Mammary epithelial cell (primary cell): ENCODE data around the gene REV1.

Experiments used
- CTCF ChIP-seq, 2 donors: IDR thresholded peaks in 1 of 2; conservative IDR thresholded peaks in 1 of 2; 2 replicates each; pipeline ENCODE4 v1.5.1; 2011 to 2012; ENCODE audit warnings: inconsistent platforms in 2 of 2, low read length in 2 of 2, mild to moderate bottlenecking in 2 of 2, control low read depth in 1 of 2, low read depth in 1 of 2; ENCODE audit not compliant: insufficient read depth in 1 of 2; ENCODE audit errors: extremely low read depth in 1 of 2
- EZH2 ChIP-seq: IDR thresholded peaks from 2 replicates; pipeline ENCODE4 v1.6.1; 2012; ENCODE audit warnings: low read length, inconsistent platforms, borderline replicate concordance

GRCh38 chr2:99398303-99398702 lies 91.5 kb downstream of the REV1 start:
- no peak for TF ChIP-seq CTCF (conservative IDR thresholded peaks at IDR 0.05 in 1 of 2, IDR thresholded peaks at IDR 0.05 in 1 of 2; ENCODE audit: extremely low read depth in 1 of 2, insufficient read depth in 1 of 2, low read depth in 1 of 2, low read length in 2 of 2)
- TF ChIP-seq EZH2 = no peak
